GM21786 (cell line): ENCODE results near the gene CTDSP2.
"Not testable (repeated sequence)": the region's sequence is repeated elsewhere in the genome, so short reads cannot be mapped to it uniquely, and the experiment has no call there.

Experiments
- ATAC-seq: cut with Tn5 transposase; IDR thresholded peaks from one replicate; pipeline ENCODE4 v1.9.1; 2021; ENCODE audit not compliant: unreplicated experiment

The CTDSP2 gene

GRCh38 chr12:57783861-57784260 is 62.7 kb downstream of the CTDSP2 start:
- ATAC-seq: no peak

GRCh38 chr12:57783466-57783801 is 63.1 kb downstream of the CTDSP2 start:
- ATAC-seq: no peak

- peak; percentile 76 for ATAC-seq
Observed at GRCh38 chr12:57782608-57783465, 63.7 kb downstream of the CTDSP2 start, which contains the start of gene TSFM. Gene TSFM (plus strand): TSS chr12:57782787. CDS start chr12:57782802, 15 bp downstream.

GRCh38 chr12:57782243-57782607 is 64.3 kb downstream of the CTDSP2 start:
- ATAC-seq: no peak

GRCh38 chr12:57781801-57782200 is 64.7 kb downstream of the CTDSP2 start:
- ATAC-seq: no peak

- ATAC-seq: no peak
Observed at GRCh38 chr12:57781244-57781643, 65.3 kb downstream of the CTDSP2 start.

GRCh38 chr12:57780284-57780897 is 66.1 kb downstream of the CTDSP2 start:
- ATAC-seq: no peak

GRCh38 chr12:57779736-57780135 is 66.8 kb downstream of the CTDSP2 start:
- ATAC-seq: no peak

GRCh38 chr12:57777911-57778310 is 68.6 kb downstream of the CTDSP2 start:
- no peak for ATAC-seq

GRCh38 chr12:57777367-57777766 is 69.2 kb downstream of the CTDSP2 start:
- ATAC-seq: no peak

- no peak for ATAC-seq
Observed at GRCh38 chr12:57776247-57776587, 70.3 kb downstream of the CTDSP2 start.

- no peak for ATAC-seq
Observed at GRCh38 chr12:57775563-57776246, 70.8 kb downstream of the CTDSP2 start.

- no peak for ATAC-seq
Observed at GRCh38 chr12:57775044-57775443, 71.5 kb downstream of the CTDSP2 start.

- ATAC-seq: not testable (repeated sequence)
Observed at GRCh38 chr12:57774634-57775033, 71.9 kb downstream of the CTDSP2 start.

GRCh38 chr12:57772429-57773322 is 73.9 kb downstream of the CTDSP2 start, which contains the start of gene EEF1AKMT3:
Gene EEF1AKMT3 (plus strand): TSS chr12:57772614. CDS start chr12:57772725, 111 bp downstream.
- ATAC-seq: peak; percentile 22

GRCh38 chr12:57771873-57772428 is 74.6 kb downstream of the CTDSP2 start, which contains the start of gene METTL1:
Gene METTL1 (minus strand): TSS chr12:57772105. CDS start chr12:57772083, 22 bp downstream.
- ATAC-seq: peak; percentile 81

GRCh38 chr12:57771236-57771872 is 75.2 kb downstream of the CTDSP2 start:
- peak; percentile 75 for ATAC-seq

GRCh38 chr12:57770734-57771133 is 75.8 kb downstream of the CTDSP2 start:
- no peak for ATAC-seq
